ENCODE measurements around the gene OR7C1.

The OR7C1 gene

DNA sequence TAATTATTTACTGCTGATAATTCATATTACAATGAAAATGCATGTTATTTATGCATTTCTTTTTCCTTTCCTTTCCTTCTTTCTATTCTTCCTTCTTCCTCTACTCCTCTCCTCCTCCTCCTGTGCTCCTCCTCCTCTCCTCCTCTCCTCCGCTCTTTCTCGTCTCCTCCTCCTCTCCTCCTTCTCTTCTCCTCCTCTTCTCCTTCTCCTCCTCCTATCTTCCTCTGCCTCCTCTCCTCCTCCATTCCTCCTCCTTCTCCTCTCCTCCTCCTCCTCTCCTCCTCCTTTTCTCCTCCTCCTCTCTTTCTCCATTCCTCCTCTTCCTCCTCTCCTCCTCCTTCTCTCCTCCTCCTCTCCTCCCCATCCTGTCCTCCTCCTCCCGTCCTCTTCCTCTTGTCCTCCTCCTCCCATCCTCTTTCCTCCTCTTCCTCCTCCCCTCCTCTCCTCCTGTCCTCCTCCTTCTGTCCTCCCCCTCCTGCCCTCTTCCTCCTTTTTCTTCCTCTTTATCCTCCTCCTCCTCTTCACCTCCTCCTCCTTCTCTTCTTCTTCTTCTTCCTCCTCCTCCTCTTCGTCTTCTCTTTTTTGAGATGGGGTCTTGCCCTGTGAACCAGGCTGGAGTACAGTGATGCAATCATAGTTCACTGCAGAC, 71.4 kb downstream of the OR7C1 start:
- no peak for TF ChIP-seq EZH2phosphoT487 (IDR thresholded peaks at IDR 0.05; ENCODE audit: borderline replicate concordance, low read length)
- TF ChIP-seq, protein P1, sequence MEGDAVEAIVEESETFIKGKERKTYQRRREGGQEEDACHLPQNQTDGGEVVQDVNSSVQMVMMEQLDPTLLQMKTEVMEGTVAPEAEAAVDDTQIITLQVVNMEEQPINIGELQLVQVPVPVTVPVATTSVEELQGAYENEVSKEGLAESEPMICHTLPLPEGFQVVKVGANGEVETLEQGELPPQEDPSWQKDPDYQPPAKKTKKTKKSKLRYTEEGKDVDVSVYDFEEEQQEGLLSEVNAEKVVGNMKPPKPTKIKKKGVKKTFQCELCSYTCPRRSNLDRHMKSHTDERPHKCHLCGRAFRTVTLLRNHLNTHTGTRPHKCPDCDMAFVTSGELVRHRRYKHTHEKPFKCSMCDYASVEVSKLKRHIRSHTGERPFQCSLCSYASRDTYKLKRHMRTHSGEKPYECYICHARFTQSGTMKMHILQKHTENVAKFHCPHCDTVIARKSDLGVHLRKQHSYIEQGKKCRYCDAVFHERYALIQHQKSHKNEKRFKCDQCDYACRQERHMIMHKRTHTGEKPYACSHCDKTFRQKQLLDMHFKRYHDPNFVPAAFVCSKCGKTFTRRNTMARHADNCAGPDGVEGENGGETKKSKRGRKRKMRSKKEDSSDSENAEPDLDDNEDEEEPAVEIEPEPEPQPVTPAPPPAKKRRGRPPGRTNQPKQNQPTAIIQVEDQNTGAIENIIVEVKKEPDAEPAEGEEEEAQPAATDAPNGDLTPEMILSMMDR (IDR thresholded peaks at IDR 0.05; ENCODE audit: low read depth, low read length, poor library complexity, severe bottlenecking): no peak
- Histone ChIP-seq H3K4me2 (ENCODE audit: low read length) (no peak overlapping the region), H3K4me3 (ENCODE audit: low read length) (no peak overlapping the region), H3F3A (ENCODE audit: control insufficient read depth, insufficient read depth) (no peaks in the 10 kb centered on the region), H3K27ac (ENCODE audit: low read depth, low read length) (no peak overlapping the region), H4K20me1 (ENCODE audit: control insufficient read depth, insufficient read depth, low read depth, low read length) (no peaks in the 10 kb centered on the region), H3K9me3 (ENCODE audit: control insufficient read depth, insufficient read depth, low read length) (no peaks in the 10 kb centered on the region), H3K36me3 (ENCODE audit: control insufficient read depth, low read length) (no peaks in the 10 kb centered on the region), H3K4me1 (ENCODE audit: control insufficient read depth, low read length) (no peaks in the 10 kb centered on the region), H3K9me2 (replicated peaks; ENCODE audit: control insufficient read depth, low read length) (no peaks in the 10 kb centered on the region), H3K27me3 (ENCODE audit: control insufficient read depth, low read length) (no peaks in the 10 kb centered on the region), H3K79me2 (ENCODE audit: control insufficient read depth, low read length) (no peaks in the 10 kb centered on the region)

DNA sequence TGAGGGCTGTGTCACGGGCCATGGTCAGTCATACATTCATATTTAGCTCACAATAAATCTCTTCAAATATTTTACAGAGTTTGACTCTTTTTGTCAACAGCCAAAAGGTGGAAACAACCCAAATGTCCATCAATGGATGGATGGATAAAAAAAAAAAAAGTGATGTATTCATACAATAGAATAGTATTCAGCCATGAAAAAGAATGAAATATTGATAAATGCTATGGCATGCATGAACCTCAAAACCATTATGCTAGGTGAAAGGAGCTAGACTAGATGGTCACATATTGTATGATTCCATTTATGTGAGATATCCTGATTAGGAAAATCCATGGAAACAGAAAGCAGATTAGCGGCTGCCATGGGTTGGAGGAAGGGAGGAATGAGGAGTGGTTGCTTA, 72.9 kb downstream of the OR7C1 start:
- Histone ChIP-seq H3F3A (ENCODE audit: control insufficient read depth, insufficient read depth) (no peaks in the 10 kb centered on the region), H3K79me2 (ENCODE audit: control insufficient read depth, low read length) (no peaks in the 10 kb centered on the region), H3K9me3 (ENCODE audit: control insufficient read depth, insufficient read depth, low read length) (no peaks in the 10 kb centered on the region), H3K4me1 (ENCODE audit: control insufficient read depth, low read length) (no peaks in the 10 kb centered on the region), H3K27me3 (ENCODE audit: control insufficient read depth, low read length) (no peaks in the 10 kb centered on the region), H4K20me1 (ENCODE audit: control insufficient read depth, insufficient read depth, low read depth, low read length) (no peaks in the 10 kb centered on the region), H3K4me3 (ENCODE audit: low read length) (no peak overlapping the region), H3K27ac (ENCODE audit: low read depth, low read length) (no peak overlapping the region), H3K4me2 (ENCODE audit: low read length) (no peak overlapping the region), H3K9me2 (replicated peaks; ENCODE audit: control insufficient read depth, low read length) (no peaks in the 10 kb centered on the region), H3K36me3 (ENCODE audit: control insufficient read depth, low read length) (no peaks in the 10 kb centered on the region)
- TF ChIP-seq EZH2phosphoT487 (IDR thresholded peaks at IDR 0.05; ENCODE audit: borderline replicate concordance, low read length): no peak
- TF ChIP-seq, protein P1 (IDR thresholded peaks at IDR 0.05; ENCODE audit: low read depth, low read length, poor library complexity, severe bottlenecking): no peak

DNA sequence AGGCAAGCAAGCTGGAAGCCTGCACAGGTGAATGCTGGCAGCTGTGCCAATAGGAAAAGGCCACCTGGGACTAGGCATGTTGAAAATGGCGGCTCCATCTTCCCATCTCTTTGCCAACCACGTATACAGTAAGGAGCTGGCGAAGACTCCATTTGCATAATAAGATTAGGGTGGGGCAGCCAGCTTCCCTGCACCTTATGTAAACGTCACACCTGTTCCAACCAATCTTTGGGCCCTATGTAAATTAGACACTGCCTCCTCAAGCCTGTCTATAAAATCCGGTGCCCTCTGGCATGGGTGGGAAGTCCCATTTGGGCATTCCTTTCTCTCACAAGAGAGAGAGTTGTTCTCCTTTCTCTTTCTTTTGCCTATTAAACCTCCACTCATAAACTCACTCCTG, 73.4 kb downstream of the OR7C1 start:
- no peaks in the 10 kb centered on the region for H3F3A ChIP-seq (ENCODE audit: control insufficient read depth, insufficient read depth)
- H3K4me3 ChIP-seq (ENCODE audit: low read length): no peak overlapping the region
- no peaks in the 10 kb centered on the region for H3K4me1 ChIP-seq (ENCODE audit: control insufficient read depth, low read length)
- no peak overlapping the region for H3K27ac ChIP-seq (ENCODE audit: low read depth, low read length)
- no peak for TF ChIP-seq EZH2phosphoT487 (IDR thresholded peaks at IDR 0.05; ENCODE audit: borderline replicate concordance, low read length)
- TF ChIP-seq, protein P1 (IDR thresholded peaks at IDR 0.05; ENCODE audit: low read depth, low read length, poor library complexity, severe bottlenecking): no peak
- H3K27me3 ChIP-seq (ENCODE audit: control insufficient read depth, low read length): no peaks in the 10 kb centered on the region
- H3K4me2 ChIP-seq (ENCODE audit: low read length): no peak overlapping the region
- no peaks in the 10 kb centered on the region for H3K9me3 ChIP-seq (ENCODE audit: control insufficient read depth, insufficient read depth, low read length)
- no peaks in the 10 kb centered on the region for H3K79me2 ChIP-seq (ENCODE audit: control insufficient read depth, low read length)
- no peaks in the 10 kb centered on the region for H3K9me2 ChIP-seq (replicated peaks; ENCODE audit: control insufficient read depth, low read length)
- no peaks in the 10 kb centered on the region for H3K36me3 ChIP-seq (ENCODE audit: control insufficient read depth, low read length)
- no peaks in the 10 kb centered on the region for H4K20me1 ChIP-seq (ENCODE audit: control insufficient read depth, insufficient read depth, low read depth, low read length)
